ENCODE results near the gene SFI1. TPM values are rescaled to one million over a fixed set of nuclear protein-coding genes. Genes with fewer than 3 reads are reported as not detected.

The SFI1 gene
- total and polyA plus RNA-seq, 8 donors, result 10.8 to 60.3 (median 16.4) TPM

DNA sequence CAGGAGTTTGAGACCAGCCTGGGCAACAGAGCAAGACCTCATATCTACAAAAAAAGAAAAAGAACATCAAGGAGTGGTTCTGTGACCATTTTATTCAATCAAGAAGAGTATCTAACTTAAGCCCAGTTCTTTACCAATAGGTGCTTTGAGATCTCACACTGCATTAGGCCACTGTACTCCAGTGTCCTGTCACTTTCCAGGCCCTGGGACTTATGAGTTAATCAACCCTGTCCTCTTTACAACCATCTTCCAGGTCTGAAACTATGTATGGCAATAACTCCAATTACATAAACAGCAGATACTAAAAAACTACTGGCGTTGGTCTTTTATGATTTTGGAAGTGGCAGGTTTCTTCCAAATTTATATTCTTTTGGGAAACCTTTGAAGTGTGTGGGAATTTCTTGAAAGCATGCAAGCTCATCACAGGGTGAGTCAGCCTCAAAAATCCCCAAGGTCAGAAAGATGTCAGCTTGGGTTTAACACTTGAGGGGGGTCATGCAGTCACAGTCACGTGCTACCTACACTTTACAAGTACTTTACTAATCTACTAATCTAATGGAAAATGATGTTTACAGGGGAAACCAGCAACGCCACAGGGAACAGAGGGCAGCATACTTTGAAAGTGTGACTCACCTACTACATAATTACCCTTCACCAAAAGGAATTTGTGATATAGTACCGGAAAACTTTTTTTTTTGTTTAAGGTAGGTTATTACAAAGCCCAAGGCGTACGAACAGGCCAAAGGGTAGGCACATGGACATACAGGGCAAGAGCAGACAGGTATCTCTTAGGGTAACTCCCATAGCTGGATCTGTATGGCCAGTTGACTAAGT is 150.1 kb downstream of the SFI1 start:
- 65 to 77% methylated on average over 6 of the region's 6 CpGs for WGBS, 2 donors
- no peak for FAIRE-seq
- H3K27ac ChIP-seq, result peak overlapping the region in 2 of 4 donors; percentile 40 to 55

DNA sequence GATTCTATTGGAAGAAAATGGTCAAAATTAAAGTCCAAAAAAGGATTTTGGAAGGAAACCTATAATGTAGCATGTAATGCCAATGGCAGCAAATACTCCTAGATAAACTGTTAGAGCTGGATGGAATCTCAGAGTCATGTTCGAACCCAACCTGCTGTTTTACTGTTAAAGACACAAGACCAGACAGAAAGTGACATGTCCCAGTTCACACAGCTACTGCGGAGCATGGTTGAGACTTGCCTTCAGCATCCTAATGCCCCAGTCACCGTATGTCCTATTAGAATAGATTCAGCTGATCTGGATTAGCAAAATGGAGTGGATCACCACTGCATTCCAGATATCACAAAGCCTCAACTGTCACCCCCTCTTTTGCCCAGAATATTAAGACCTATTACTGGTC is 150.7 kb downstream of the SFI1 start:
- FAIRE-seq (no peak), DNase-seq (no peak), ATAC-seq (no peak)
- Histone ChIP-seq H3K36me3 (peaks cover 0 to 21% (median 5%) of the 10 kb centered on the region in 3 donors), H3K27ac (peak overlapping the region in 2 of 4 donors; percentile 40 to 55), H3K9me3 (no peaks in the 10 kb centered on the region), H3K4me3 (no peak overlapping the region), H3K27me3 (no peaks in the 10 kb centered on the region), H3K4me1 (peaks cover 0 to 4% (median 0%) of the 10 kb centered on the region in 3 donors)
- intact Hi-C loops (cut with DNase I), result no loop called here
- TF ChIP-seq, protein P1, sequence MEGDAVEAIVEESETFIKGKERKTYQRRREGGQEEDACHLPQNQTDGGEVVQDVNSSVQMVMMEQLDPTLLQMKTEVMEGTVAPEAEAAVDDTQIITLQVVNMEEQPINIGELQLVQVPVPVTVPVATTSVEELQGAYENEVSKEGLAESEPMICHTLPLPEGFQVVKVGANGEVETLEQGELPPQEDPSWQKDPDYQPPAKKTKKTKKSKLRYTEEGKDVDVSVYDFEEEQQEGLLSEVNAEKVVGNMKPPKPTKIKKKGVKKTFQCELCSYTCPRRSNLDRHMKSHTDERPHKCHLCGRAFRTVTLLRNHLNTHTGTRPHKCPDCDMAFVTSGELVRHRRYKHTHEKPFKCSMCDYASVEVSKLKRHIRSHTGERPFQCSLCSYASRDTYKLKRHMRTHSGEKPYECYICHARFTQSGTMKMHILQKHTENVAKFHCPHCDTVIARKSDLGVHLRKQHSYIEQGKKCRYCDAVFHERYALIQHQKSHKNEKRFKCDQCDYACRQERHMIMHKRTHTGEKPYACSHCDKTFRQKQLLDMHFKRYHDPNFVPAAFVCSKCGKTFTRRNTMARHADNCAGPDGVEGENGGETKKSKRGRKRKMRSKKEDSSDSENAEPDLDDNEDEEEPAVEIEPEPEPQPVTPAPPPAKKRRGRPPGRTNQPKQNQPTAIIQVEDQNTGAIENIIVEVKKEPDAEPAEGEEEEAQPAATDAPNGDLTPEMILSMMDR (IDR thresholded peaks at IDR 0.05), result no peak
- WGBS, 2 donors, result 95 to 98% methylated on average over 3 of the region's 3 CpGs

More for the DNA sequence above, 150.1 kb downstream of the SFI1 start:
- TF ChIP-seq, protein P1 (IDR thresholded peaks at IDR 0.05), result no peak
- Histone ChIP-seq H3K36me3 (peaks cover 0 to 21% (median 5%) of the 10 kb centered on the region in 3 donors), H3K4me3 (no peak overlapping the region), H3K4me1 (peaks cover 0 to 4% (median 0%) of the 10 kb centered on the region in 3 donors), H3K9me3 (no peaks in the 10 kb centered on the region), H3K27me3 (no peaks in the 10 kb centered on the region)
- ATAC-seq, result peak in 3 of 4 donors; percentile 11 to 73 (median 64)
- DNase-seq, result no peak
- intact Hi-C loops (cut with DNase I), result no loop called here

DNA sequence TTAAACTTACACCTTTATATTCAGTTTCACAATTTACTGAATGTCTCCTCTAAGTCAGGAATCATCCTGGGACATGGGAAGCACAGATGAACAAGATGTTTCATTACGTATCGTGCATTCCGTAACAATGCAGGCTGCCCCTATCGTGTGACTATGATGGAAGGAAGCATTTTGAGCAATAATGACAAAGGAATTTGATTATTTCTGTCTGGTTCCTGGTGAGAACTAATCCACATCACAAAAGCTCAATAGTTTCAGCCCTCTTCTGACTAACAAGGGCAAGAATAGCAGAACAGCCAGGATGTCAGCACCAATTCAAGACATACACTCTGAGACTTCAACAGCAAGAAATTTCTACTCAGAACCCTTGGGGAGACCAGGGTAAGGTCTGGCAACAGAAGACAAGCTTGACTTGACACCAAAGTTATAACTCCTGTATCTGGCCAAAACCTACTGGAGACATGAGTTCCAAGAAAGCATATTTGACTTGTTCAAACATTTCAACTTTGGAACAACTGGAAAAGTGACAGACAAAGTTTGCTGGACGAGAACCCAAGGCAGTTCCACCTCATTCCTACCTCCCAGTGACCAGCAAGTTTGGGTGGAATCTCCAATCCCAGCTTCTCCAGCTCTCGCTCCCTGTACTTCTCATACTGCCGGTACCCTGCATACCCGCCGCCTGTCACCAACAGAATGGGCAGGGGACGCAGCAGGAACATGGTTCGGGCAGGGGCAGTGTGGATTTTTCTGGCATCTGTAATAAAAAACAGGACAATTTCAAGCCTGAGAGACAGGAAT is 151.4 kb downstream of the SFI1 start:
- no peak for FAIRE-seq
- no peak for DNase-seq
- ATAC-seq, result no peak
- H3K36me3 ChIP-seq, result peaks cover 0 to 21% (median 5%) of the 10 kb centered on the region in 3 donors
- 82 to 84% methylated on average over 11 of the region's 11 CpGs for WGBS, 2 donors
- H3K4me1 ChIP-seq, result peaks cover 0 to 4% (median 0%) of the 10 kb centered on the region in 3 donors
- H3K27ac ChIP-seq, result peak overlapping the region in 2 of 4 donors; percentile 40 to 55
- intact Hi-C loops (cut with DNase I), result no loop called here
- H3K27me3 ChIP-seq, result no peaks in the 10 kb centered on the region
- TF ChIP-seq, protein P1 (IDR thresholded peaks at IDR 0.05), result no peak
- no peak overlapping the region for H3K4me3 ChIP-seq
- H3K9me3 ChIP-seq, result no peaks in the 10 kb centered on the region

DNA sequence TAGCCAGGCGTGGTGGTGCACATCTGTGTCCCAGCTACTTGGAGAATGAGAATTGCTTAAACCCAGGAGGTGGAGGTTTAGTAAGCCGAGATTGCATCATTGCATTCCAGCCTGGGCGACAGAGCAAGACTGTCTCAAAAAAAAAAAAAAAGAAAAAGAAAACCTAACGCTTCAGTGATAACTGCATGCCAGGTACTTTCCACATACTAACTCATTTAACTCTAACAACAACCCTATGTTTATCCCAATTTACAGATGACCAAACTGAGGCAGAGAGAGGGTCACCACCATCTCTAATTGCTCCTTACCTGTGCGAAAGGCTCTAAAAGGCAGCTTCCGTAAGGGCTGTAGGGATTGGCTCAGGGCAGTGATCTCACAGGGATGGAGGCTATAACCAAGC is 154.1 kb downstream of the SFI1 start:
- H3K36me3 ChIP-seq, result peaks cover 0 to 21% (median 5%) of the 10 kb centered on the region in 3 donors
- DNase-seq, result no peak
- TF ChIP-seq, protein P1 (IDR thresholded peaks at IDR 0.05), result no peak
- H3K4me3 ChIP-seq, result no peak overlapping the region
- peaks cover 0 to 20% (median 3%) of the 10 kb centered on the region in 3 donors for H3K4me1 ChIP-seq
- ATAC-seq, result peak in 2 of 4 donors; percentile 48 to 51
- peak overlapping the region in 1 of 4 donors; percentile 35 for H3K27ac ChIP-seq
- no peaks in the 10 kb centered on the region for H3K27me3 ChIP-seq
- no peaks in the 10 kb centered on the region for H3K9me3 ChIP-seq
- no peak for FAIRE-seq
- 69 to 74% methylated on average over 6 of the region's 6 CpGs for WGBS, 2 donors
- intact Hi-C loops (cut with DNase I), result no loop called here

Measured in pancreas (tissue), 10 donors.